Nephron progenitor cell (in vitro differentiated cells): Measurements from ENCODE around the gene FANK1.
"Not testable (repeated sequence)": the region's sequence is repeated elsewhere in the genome, so short reads cannot be mapped to it uniquely, and the experiment has no call there.

Experiments used
- DNase-seq: peaks from one replicate; pipeline ENCODE4 v3.0.0; 2021
- H3K27ac Mint-ChIP-seq: 2 replicates; pipeline ENCODE4 v1.8.0; 2021; ENCODE audit warnings: mild to moderate bottlenecking, moderate library complexity, mixed read lengths
- H3K27me3 Mint-ChIP-seq: 2 replicates; pipeline ENCODE4 v1.8.0; 2021; ENCODE audit warnings: mild to moderate bottlenecking, low read depth, mixed read lengths; ENCODE audit not compliant: poor library complexity
- H3K36me3 Mint-ChIP-seq: 2 replicates; pipeline ENCODE4 v1.8.0; 2021; ENCODE audit warnings: low read depth, mixed read lengths
- H3K4me1 Mint-ChIP-seq: 2 replicates; pipeline ENCODE4 v1.8.0; 2021; ENCODE audit warnings: mixed read lengths
- H3K4me3 Mint-ChIP-seq: 2 replicates; pipeline ENCODE4 v1.8.0; 2021; ENCODE audit warnings: mild to moderate bottlenecking, moderate library complexity, mixed read lengths
- H3K9me3 Mint-ChIP-seq: 2 replicates; pipeline ENCODE4 v1.8.0; 2021; ENCODE audit warnings: mild to moderate bottlenecking, moderate library complexity, mixed read lengths
- CTCF ChIP-seq: fragments of 200-600 bp; sonication (generic); IDR thresholded peaks from 2 replicates; pipeline ENCODE4 v1.5.0; 2021; ENCODE audit warnings: antibody characterized with exemption

Gene FANK1

DNA sequence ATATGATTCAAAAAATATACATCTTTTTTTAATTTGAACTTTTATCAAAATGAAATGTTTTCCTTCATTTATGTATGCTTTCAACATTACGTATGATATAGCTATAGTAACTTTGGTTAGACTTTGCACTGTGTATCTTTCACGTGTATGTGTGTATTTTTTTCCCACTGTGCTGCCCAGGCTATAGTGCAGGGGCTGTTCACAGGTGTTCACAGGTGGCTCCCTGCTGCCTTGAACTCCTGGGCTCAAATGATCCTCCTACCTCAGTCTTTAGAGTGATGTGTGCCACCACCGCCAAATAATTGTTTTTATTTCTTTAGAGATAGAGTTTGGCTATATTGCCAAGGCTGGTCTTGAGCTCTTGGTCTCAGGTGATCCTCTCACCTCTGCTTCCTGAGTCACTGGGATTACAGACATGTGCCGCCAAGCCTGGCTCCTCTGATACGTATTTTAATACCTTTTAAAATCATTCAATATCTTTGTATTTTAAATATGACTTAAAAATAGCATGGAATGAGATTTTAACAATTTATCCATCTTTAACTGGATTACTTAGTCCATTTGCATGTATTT is 29.0 kb downstream of the FANK1 start:
- no peak for DNase-seq

DNA sequence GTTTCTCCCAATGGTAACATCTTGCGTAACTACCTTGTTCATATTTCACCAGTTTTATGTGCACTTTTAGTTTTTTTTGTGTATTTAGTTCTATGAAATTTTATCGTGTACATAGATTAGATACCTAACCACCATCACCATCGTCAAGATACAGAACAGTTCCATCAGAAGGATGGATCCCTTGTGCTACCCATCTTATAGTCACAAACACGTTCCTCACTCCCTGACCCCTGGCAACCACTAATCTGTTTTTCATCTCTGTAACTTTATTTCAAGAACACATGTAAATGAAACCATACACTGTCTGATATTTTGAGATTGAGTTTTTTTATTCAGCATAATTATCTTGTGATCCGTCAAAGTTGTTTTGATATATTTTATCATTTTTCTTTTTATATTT is 29.9 kb downstream of the FANK1 start:
- no peak for TF ChIP-seq CTCF
- Mint-ChIP-seq H3K36me3 (peaks cover 5% of the 10 kb centered on the region), H3K27ac (no peak overlapping the region), H3K9me3 (peaks cover 8% of the 10 kb centered on the region), H3K4me1 (peaks cover 8% of the 10 kb centered on the region), H3K4me3 (no peak overlapping the region), H3K27me3 (peaks cover 9% of the 10 kb centered on the region)
- no peak for DNase-seq

More for the DNA sequence above, 29.0 kb downstream of the FANK1 start:
- Mint-ChIP-seq H3K36me3 (no peaks in the 10 kb centered on the region), H3K9me3 (peaks cover 3% of the 10 kb centered on the region), H3K27me3 (peaks cover 6% of the 10 kb centered on the region), H3K27ac (no peak overlapping the region), H3K4me1 (peaks cover 8% of the 10 kb centered on the region), H3K4me3 (no peak overlapping the region)
- TF ChIP-seq CTCF = no peak

GRCh38 chr10:125927265-125927664 is 30.9 kb downstream of the FANK1 start:
- H3K27me3 Mint-ChIP-seq = peaks cover 12% of the 10 kb centered on the region
- peaks cover 19% of the 10 kb centered on the region for H3K9me3 Mint-ChIP-seq
- peaks cover 11% of the 10 kb centered on the region for H3K36me3 Mint-ChIP-seq
- H3K4me1 Mint-ChIP-seq, H3K4me3 Mint-ChIP-seq, H3K27ac Mint-ChIP-seq, DNase-seq: not testable (repeated sequence)

DNA sequence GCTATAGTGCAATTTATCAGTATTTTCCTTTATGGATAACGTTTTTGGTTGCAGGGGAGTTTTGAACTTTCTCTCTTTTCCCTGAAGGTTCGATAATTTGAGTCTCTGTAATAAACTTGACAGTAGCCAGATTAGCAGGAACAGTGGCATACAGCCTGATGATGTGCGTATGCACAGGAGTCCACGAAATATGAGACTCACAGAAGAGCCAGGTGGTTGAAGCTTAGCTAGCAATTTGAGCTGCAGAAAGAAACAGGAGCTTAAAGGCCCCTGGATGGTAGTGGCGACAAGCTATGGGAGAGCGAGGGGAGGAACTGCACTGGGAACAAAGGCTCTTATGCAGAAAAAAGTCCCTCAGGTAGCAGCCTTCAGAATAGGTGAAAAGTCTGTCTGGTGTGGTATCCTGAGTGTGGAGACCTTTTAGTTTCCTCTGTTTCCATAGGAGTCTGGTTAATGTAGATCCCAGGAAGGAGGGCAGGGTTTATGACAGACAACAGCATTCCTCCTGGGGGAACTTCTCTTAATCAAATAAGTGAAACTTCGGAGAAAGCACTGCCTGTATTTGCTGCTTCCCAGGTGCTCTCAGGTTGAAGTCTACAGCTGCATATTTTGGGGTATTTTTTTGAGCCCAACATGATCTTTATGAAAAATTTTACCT is 32.7 kb downstream of the FANK1 start:
- H3K27ac Mint-ChIP-seq = no peak overlapping the region
- peaks cover 12% of the 10 kb centered on the region for H3K27me3 Mint-ChIP-seq
- no peak for DNase-seq
- peaks cover 8% of the 10 kb centered on the region for H3K4me1 Mint-ChIP-seq
- no peak for TF ChIP-seq CTCF
- H3K9me3 Mint-ChIP-seq = peaks cover 20% of the 10 kb centered on the region
- H3K4me3 Mint-ChIP-seq = no peak overlapping the region
- H3K36me3 Mint-ChIP-seq = peaks cover 11% of the 10 kb centered on the region

GRCh38 chr10:125929618-125930017 is 33.3 kb downstream of the FANK1 start:
- Mint-ChIP-seq H3K4me1 (peaks cover 13% of the 10 kb centered on the region), H3K36me3 (peaks cover 11% of the 10 kb centered on the region), H3K27me3 (peaks cover 12% of the 10 kb centered on the region), H3K4me3 (no peak overlapping the region), H3K9me3 (peaks cover 20% of the 10 kb centered on the region), H3K27ac (no peak overlapping the region)
- TF ChIP-seq CTCF = no peak
- no peak for DNase-seq

GRCh38 chr10:125933693-125934092 is 37.3 kb downstream of the FANK1 start:
- Mint-ChIP-seq H3K4me1 (peaks cover 12% of the 10 kb centered on the region), H3K27ac (no peak overlapping the region), H3K9me3 (peaks cover 17% of the 10 kb centered on the region), H3K36me3 (peaks cover 11% of the 10 kb centered on the region), H3K4me3 (no peak overlapping the region), H3K27me3 (peaks cover 8% of the 10 kb centered on the region)
- no peak for TF ChIP-seq CTCF
- DNase-seq = no peak
